Measurements from ENCODE around the gene GBX2.

GRCh38 chr2:236159778-236160170, 8.4 kb downstream of the GBX2 start:
- TF ChIP-seq, protein P1, sequence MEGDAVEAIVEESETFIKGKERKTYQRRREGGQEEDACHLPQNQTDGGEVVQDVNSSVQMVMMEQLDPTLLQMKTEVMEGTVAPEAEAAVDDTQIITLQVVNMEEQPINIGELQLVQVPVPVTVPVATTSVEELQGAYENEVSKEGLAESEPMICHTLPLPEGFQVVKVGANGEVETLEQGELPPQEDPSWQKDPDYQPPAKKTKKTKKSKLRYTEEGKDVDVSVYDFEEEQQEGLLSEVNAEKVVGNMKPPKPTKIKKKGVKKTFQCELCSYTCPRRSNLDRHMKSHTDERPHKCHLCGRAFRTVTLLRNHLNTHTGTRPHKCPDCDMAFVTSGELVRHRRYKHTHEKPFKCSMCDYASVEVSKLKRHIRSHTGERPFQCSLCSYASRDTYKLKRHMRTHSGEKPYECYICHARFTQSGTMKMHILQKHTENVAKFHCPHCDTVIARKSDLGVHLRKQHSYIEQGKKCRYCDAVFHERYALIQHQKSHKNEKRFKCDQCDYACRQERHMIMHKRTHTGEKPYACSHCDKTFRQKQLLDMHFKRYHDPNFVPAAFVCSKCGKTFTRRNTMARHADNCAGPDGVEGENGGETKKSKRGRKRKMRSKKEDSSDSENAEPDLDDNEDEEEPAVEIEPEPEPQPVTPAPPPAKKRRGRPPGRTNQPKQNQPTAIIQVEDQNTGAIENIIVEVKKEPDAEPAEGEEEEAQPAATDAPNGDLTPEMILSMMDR (IDR thresholded peaks at IDR 0.05): no peak
- 0 out of 2 replicates have a peak, but pooled peaks have one; percentile 18 for TF ChIP-seq USF2 (CRISPR knock-in tag; IDR thresholded peaks at IDR 0.05)

Measured in WTC11 (cell line).